Measurements from ENCODE around the gene NKD1.

Gene NKD1

GRCh38 chr16:50679676-50680555 is 131.7 kb downstream of the NKD1 start:
- no peak for DNase-seq

- no peak for DNase-seq
Observed at GRCh38 chr16:50680556-50680893, 132.3 kb downstream of the NKD1 start.

- DNase-seq, result no peak
Observed at GRCh38 chr16:50681021-50681885, 133.1 kb downstream of the NKD1 start, which contains the start of gene SNX20. TSS of gene SNX20 (minus strand) at chr16:50681312. CDS start at chr16:50677526, 3,786 bp downstream.

- no peak for DNase-seq
Observed at GRCh38 chr16:50683689-50684374, 135.6 kb downstream of the NKD1 start.

- no peak for DNase-seq
Observed at GRCh38 chr16:50684823-50685461, 136.7 kb downstream of the NKD1 start.

- DNase-seq, result no peak
Observed at GRCh38 chr16:50685462-50686063, 137.4 kb downstream of the NKD1 start.

- no peak for DNase-seq
Observed at GRCh38 chr16:50688083-50688482, 139.9 kb downstream of the NKD1 start.

GRCh38 chr16:50688867-50689266 is 140.7 kb downstream of the NKD1 start:
- DNase-seq, result no peak

GRCh38 chr16:50690177-50690576 is 142.0 kb downstream of the NKD1 start:
- no peak for DNase-seq

GRCh38 chr16:50692644-50692998 is 144.4 kb downstream of the NKD1 start:
- DNase-seq, result no peak

- DNase-seq, result no peak
Observed at GRCh38 chr16:50692999-50693781, 145.0 kb downstream of the NKD1 start, which contains the start of gene NOD2. TSS of gene NOD2 (plus strand) at chr16:50693606. CDS start at chr16:50699496, 5,890 bp downstream.

GRCh38 chr16:50694206-50694605 is 146.0 kb downstream of the NKD1 start:
- DNase-seq, result no peak

GRCh38 chr16:50695017-50696000 is 147.1 kb downstream of the NKD1 start:
- no peak for DNase-seq

- DNase-seq, result no peak
Observed at GRCh38 chr16:50696126-50696525, 147.9 kb downstream of the NKD1 start.

GRCh38 chr16:50696575-50697420 is 148.6 kb downstream of the NKD1 start:
- no peak for DNase-seq

- no peak for DNase-seq
Observed at GRCh38 chr16:50697421-50697715, 149.2 kb downstream of the NKD1 start.

GRCh38 chr16:50697881-50698767 is 149.9 kb downstream of the NKD1 start:
- no peak for DNase-seq

Data from cortex of kidney (tissue), 1 donor.